IPS DF 4.7 (cell line): Measurements from ENCODE around the gene HOXC10.

ENCODE experiments used
- DNase-seq: peaks from one replicate; pipeline ENCODE4 v3.0.0-alpha.2; 2013; ENCODE audit warnings: low spot score; ENCODE audit errors: extremely low read depth

HOXC10 gene

DNA sequence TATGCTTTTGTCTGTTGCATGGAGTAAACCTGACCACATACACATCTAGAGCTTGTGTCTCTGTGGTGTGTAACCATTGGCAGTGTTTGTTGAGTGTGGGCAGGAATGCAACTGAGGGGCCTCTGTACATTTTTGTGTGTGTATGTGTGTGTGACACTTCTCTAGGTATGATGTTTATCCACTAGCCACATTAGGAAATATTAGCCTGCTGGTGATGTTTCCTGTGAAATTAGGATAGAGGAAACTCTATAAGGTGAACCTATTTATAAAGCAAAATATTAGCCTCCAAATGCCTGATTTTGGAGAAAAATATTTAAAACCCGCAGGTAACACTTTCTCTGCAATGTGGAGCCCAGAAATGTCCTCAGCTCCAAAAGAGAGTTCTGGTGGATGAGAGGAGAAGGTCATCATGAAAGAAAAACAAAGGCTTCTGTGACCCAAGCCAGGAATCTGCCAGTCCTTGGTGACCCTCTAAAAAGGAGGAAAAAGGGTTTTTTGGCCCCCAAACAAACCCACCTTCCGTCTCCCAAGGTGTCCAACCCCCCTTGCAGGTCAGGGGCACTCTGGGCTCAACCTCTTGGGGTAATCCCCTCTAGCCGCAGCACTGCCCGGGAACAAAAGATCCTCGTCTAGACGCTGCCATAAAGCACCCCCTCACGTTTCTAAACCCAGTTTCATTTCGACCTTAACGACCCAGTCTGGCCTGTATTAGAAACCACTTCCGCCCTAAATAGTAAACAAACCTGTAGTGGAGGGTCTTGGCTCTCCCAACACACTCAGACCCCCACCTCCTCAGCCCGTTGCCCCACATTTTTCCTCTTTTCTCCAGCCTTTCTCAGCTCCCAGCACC lies 7.1 kb upstream of the HOXC10 start:
- DNase-seq = no peak

- DNase-seq = no peak
Measured at GRCh38 chr12:53978477-53979356, 6.2 kb upstream of the HOXC10 start.

GRCh38 chr12:53980104-53980801 lies 4.7 kb upstream of the HOXC10 start:
- DNase-seq = no peak

GRCh38 chr12:53980802-53981496 lies 4.0 kb upstream of the HOXC10 start:
- no peak for DNase-seq

DNA sequence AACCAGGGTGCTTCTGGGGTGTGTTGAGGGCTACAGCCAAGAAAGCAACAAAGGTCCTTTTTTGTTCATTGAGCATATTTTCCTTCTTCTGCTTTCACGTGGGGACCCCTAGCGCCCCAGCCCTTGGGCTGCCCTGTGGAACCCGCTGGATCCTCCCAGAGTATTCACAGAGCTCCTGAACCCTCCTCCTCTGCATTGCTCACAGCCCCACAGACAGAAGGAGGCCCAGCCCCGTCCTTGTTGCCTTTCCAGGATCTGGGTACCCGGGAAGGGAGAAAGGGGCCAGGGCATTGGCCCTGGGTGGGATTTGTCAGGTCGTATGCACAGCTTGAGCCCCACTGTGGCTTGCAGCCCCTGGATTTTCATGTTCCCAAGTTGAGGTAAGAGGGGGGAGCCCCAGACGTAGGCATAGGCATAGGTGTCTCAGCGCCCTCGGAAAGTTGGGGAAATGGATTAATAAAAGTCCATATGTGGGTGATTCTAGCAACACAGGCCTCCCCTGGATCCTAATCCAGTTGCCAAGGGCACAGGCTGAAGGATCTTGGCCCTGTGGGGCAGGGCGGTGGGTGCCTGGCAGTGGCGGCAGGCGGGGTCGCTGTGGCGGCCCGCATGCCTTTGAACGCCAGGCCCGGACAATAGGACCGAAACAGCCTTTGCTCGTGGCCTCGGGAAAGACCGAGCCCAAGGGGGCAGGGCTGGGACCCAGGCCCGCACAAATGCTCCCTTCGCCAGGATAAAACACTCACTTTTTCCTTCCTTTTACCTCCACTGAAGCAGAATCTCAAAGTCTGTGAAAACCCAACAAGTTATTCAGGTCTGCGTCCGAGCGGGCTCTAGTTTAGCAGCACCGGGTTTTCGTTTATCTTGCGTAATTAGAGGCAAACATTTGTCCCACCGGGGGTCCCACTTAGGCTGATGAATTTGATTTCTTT lies 3.0 kb upstream of the HOXC10 start:
- no peak for DNase-seq

DNA sequence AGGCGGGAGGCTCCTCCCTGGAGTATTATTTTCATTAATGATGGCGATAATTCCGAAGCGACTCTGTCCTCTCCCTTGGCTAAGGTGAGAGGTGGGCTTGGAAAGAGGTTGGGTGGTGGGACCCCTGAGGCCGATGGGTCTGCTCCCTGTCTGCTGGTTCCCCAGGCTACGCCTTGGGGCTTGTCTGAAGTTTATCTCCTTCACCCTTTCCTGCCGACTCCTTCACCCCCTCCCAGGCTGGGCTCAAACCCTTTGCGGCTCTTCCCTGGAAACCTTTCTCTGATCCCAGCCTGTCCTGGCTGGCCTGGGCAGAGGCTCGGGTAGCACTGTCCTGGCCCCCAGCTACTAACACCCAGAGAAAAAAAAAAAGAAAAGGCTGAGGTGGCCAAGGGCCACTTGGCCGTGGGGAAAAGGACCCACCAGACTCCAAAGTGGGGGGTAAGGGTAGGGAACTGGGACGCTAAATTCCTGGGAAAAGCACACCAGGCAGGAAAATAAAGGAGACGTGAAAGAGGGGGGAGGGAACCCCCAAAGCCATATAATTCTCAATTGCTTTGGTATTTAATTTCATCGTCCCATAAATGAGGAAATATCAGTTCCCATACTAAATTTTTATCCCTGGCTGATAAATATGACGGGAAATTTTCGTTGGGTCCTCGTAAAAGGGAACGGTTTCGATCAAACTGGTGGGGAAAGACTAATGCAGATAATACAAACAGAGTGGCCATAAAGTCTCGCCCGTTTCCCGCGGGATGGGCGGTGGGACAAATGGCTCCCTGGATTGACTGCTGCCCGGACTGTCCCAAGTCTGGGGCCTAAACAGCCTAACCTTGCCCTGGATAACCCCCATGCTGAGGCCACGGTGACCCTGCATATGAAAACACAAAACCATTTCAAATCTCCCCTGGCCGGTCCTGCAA lies 2.0 kb upstream of the HOXC10 start:
- no peak for DNase-seq

GRCh38 chr12:53983568-53983949 lies 1.4 kb upstream of the HOXC10 start:
- no peak for DNase-seq

- no peak for DNase-seq
Measured at GRCh38 chr12:53983950-53984572, 885 bp upstream of the HOXC10 start.

GRCh38 chr12:53985692-53985993 lies 697 bp downstream of the HOXC10 start:
- DNase-seq = no peak

GRCh38 chr12:53985994-53986685 lies 1.2 kb downstream of the HOXC10 start:
- no peak for DNase-seq

GRCh38 chr12:53986686-53987483 lies 1.9 kb downstream of the HOXC10 start:
- DNase-seq = no peak

DNA sequence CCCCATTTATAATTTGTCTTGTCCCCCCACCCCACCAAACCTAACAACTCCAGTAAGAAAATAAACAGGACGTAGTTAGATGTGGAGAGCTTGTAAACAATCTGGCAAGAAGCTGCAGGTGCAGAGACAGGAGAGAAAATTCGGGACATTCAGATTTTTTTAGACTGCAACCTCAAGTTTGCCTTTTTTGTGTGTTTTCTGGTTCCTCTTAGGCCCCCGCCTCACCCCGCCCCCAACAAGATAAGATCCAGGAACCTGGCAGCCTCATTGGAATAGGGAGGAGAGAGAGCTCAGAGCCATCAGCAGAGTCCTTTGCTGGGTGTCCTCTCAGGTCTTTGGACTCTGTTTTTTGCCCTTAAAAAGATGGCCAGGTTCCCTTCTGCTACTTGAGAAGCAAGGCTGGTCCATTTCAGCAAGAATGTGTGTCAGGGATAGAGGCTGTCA lies 2.9 kb downstream of the HOXC10 start:
- DNase-seq = no peak

GRCh38 chr12:53988541-53989226 lies 3.7 kb downstream of the HOXC10 start:
- no peak for DNase-seq

- DNase-seq = no peak
Measured at GRCh38 chr12:53989227-53990113, 4.5 kb downstream of the HOXC10 start.

DNA sequence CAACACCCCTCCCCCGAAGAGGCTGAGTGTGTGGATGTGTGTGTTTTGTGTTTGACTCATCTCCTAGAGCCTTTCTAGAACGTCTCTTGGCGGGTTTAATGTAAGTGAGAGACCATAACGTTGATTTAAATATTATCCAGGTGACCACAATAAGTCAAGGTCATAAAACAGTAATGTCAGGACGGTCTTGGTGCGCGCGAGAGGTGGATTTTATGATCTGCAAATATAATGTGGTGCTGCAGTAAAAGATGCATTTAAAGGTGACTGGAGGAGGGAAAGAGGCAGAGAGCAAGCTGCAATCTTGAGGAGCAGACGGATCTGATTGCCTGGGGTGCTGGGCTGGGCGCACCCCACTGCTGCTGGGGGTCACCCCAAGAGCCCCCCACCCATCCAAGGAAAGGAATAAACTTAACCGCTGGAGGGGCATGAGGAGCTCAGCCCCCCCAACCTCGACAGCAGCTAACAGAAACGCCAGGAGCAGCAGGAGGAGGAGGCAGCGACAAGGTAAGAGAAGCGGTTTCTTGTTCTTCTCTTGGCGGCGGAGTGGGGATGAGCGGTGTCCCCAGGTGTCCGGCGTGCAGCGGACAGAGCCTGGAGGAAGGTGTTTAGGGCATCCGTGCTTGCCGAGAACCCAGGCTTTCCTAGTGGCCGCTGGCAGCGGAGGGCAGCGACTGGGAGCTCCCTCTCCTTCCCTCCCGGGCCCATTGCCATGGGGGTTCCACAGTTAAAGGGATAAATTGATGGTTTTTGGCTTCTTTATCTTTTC lies 5.5 kb downstream of the HOXC10 start:
- DNase-seq = no peak
